Uterus (tissue), 2 donors: ENCODE data around the gene MYOZ3.

ENCODE experiments used
- CTCF ChIP-seq, 4 experiments: fragments of 200-600 bp in 2 of 4; fragments of 450-650 bp in 2 of 4; sonication (generic) in 2 of 4; IDR thresholded peaks; one replicate each; pipeline ENCODE4 v1.5.1; 2016 to 2019; ENCODE audit warnings: antibody characterized with exemption in 4 of 4, mild to moderate bottlenecking in 2 of 4, moderate library complexity in 1 of 4
- POLR2A ChIP-seq, 2 donors: fragments of 450-650 bp; IDR thresholded peaks; one replicate each; pipeline ENCODE4 v1.6.1; 2016; ENCODE audit warnings: antibody characterized with exemption in 2 of 2, mild to moderate bottlenecking in 1 of 2, moderate library complexity in 1 of 2

DNA sequence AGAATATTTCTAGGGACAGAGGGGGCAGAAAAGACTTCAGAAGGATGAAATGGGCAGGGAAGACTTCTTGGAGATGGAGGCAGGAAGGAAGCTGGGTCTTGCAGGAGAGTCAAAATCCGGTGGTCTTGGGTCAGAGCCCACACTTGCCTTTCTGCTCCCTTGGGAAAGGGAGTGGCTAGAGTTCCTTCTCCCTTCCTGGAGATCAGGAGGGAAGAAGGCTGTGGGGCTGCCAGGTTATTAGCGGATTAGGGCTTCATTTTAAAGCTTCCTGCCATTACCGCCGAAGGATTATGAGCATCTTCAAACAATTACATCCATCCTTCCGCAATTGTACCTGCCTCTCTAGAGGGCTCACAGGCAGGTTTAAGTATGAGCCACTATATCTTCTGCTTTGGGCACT, 39.8 kb upstream of the MYOZ3 start:
- TF ChIP-seq CTCF (IDR thresholded peaks at IDR 0.05) (no peak), POLR2A (IDR thresholded peaks at IDR 0.05) (no peak)
